Stimulated activated naive CD8-positive, alpha-beta T cell treated with anti-CD3 and anti-CD28 coated beads, Interleukin-15, Interleukin-2, amounts not matched to agents 100 ng/mL and 50 ng/mL, for 24 hours (primary cell): ENCODE measurements around the gene ROPN1.

Experiments
- H3K27ac Mint-ChIP-seq: one replicate; pipeline ENCODE4 v1.8.0; 2021; ENCODE audit warnings: mild to moderate bottlenecking, mixed read lengths
- H3K27me3 Mint-ChIP-seq: one replicate; pipeline ENCODE4 v1.8.0; 2021; ENCODE audit warnings: mixed read lengths
- H3K36me3 Mint-ChIP-seq: one replicate; pipeline ENCODE4 v1.8.0; 2021; ENCODE audit warnings: low read depth, mixed read lengths
- H3K4me1 Mint-ChIP-seq: one replicate; pipeline ENCODE4 v1.8.0; 2021; ENCODE audit warnings: low read depth, mixed read lengths
- H3K4me3 Mint-ChIP-seq: one replicate; pipeline ENCODE4 v1.8.0; 2021; ENCODE audit warnings: mild to moderate bottlenecking, mixed read lengths
- H3K9me3 Mint-ChIP-seq: one replicate; pipeline ENCODE4 v1.8.0; 2021; ENCODE audit warnings: mixed read lengths

ROPN1 gene

GRCh38 chr3:123941542-123941941 lies 50.4 kb downstream of the ROPN1 start:
- Mint-ChIP-seq H3K9me3 (no peaks in the 10 kb centered on the region), H3K27ac (no peak overlapping the region), H3K36me3 (peaks cover 71% of the 10 kb centered on the region), H3K4me3 (no peak overlapping the region), H3K27me3 (no peaks in the 10 kb centered on the region), H3K4me1 (no peaks in the 10 kb centered on the region)

DNA sequence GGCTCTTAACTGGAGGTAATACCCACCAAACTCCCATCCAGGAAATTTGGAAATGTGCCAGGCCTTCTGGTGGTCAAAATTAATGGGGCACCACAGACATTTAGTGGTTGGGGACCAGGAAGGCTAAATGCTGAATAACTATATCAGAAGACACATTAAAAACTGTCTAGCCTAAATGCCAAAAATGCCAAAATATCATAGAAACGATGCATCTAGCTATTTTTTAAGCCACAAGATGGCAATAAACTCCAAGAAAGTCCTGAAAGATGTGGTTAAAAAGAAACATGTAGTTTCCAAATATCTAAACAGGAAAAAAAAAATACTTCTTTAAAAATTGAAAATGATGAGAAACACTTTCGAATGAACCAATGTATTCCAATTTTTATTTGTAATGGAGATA lies 50.8 kb downstream of the ROPN1 start:
- no peaks in the 10 kb centered on the region for H3K9me3 Mint-ChIP-seq
- no peak overlapping the region for H3K4me3 Mint-ChIP-seq
- no peaks in the 10 kb centered on the region for H3K4me1 Mint-ChIP-seq
- H3K27me3 Mint-ChIP-seq, result no peaks in the 10 kb centered on the region
- peaks cover 71% of the 10 kb centered on the region for H3K36me3 Mint-ChIP-seq
- H3K27ac Mint-ChIP-seq, result no peak overlapping the region

DNA sequence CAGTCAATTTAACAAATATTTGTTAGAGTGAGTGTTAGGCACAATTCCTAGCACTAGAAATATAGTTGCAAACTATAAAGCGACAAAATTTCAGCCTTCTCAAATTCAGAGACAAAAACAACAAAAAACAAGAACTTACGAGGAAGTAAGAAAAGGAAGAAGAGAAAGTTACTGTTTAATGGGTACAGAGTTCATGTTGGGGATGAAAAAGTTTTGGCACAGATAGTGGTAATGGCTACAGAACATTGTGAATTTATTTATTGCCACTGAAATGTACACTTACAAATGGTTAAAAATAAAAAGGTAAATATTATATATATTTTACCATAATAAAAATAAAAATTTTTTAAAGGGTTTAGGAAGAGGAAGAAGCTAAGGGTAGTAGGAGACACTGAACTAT lies 52.2 kb downstream of the ROPN1 start:
- no peaks in the 10 kb centered on the region for H3K27me3 Mint-ChIP-seq
- peaks cover 66% of the 10 kb centered on the region for H3K36me3 Mint-ChIP-seq
- H3K9me3 Mint-ChIP-seq, result no peaks in the 10 kb centered on the region
- H3K4me3 Mint-ChIP-seq, result no peak overlapping the region
- H3K4me1 Mint-ChIP-seq, result no peaks in the 10 kb centered on the region
- H3K27ac Mint-ChIP-seq, result no peak overlapping the region

DNA sequence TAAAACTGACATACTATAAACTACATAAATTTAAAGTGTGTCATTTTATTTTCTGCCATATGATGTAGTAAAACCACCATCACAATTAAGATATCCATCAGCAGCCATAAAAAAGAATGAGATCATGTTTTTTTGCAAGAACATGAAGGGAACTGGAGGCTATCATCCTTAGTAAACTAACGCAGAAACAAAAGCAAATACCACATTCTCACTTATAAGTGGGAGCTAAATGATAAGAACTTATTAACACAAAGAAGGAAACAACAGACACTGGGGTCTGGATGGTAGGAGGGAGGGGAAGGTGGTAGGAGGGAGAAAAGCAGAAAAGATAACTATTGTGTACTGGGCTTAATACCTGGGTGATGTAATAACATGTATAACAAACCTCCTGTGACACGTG lies 55.5 kb downstream of the ROPN1 start:
- no peak overlapping the region for H3K4me3 Mint-ChIP-seq
- no peaks in the 10 kb centered on the region for H3K27me3 Mint-ChIP-seq
- H3K9me3 Mint-ChIP-seq, result no peaks in the 10 kb centered on the region
- no peak overlapping the region for H3K27ac Mint-ChIP-seq
- H3K4me1 Mint-ChIP-seq, result no peaks in the 10 kb centered on the region
- peaks cover 72% of the 10 kb centered on the region for H3K36me3 Mint-ChIP-seq

GRCh38 chr3:123935830-123936229 lies 56.1 kb downstream of the ROPN1 start:
- no peaks in the 10 kb centered on the region for H3K27me3 Mint-ChIP-seq
- H3K4me3 Mint-ChIP-seq, result no peak overlapping the region
- H3K36me3 Mint-ChIP-seq, result peaks cover 75% of the 10 kb centered on the region
- no peaks in the 10 kb centered on the region for H3K4me1 Mint-ChIP-seq
- no peak overlapping the region for H3K27ac Mint-ChIP-seq
- no peaks in the 10 kb centered on the region for H3K9me3 Mint-ChIP-seq

- Mint-ChIP-seq H3K36me3 (peaks cover 72% of the 10 kb centered on the region), H3K27ac (no peak overlapping the region), H3K4me1 (no peaks in the 10 kb centered on the region), H3K9me3 (no peaks in the 10 kb centered on the region), H3K4me3 (no peak overlapping the region), H3K27me3 (no peaks in the 10 kb centered on the region)
These were observed 57.7 kb downstream of the ROPN1 start for GRCh38 chr3:123934250-123934649.

DNA sequence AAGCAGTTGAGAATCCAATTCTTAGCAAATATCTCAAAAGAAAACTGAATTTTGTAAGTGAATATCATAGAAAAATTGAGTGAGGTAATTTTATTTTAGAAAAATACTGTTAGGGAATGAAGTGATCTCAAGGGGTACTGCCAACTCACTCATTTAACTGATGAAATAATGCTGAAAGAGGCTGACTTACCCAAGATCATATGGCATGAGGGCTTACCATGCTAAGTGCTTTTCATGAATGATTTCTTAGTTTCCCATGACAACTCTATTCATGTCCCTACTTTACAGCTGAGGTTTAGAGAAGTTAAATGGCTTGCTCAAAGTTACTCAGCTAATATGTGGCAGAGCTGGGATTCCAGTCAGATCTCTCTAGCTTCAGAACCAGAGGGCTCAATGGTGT lies 61.5 kb downstream of the ROPN1 start:
- no peaks in the 10 kb centered on the region for H3K9me3 Mint-ChIP-seq
- H3K4me3 Mint-ChIP-seq, result no peak overlapping the region
- no peaks in the 10 kb centered on the region for H3K27me3 Mint-ChIP-seq
- no peak overlapping the region for H3K27ac Mint-ChIP-seq
- peaks cover 61% of the 10 kb centered on the region for H3K36me3 Mint-ChIP-seq
- H3K4me1 Mint-ChIP-seq, result no peaks in the 10 kb centered on the region

DNA sequence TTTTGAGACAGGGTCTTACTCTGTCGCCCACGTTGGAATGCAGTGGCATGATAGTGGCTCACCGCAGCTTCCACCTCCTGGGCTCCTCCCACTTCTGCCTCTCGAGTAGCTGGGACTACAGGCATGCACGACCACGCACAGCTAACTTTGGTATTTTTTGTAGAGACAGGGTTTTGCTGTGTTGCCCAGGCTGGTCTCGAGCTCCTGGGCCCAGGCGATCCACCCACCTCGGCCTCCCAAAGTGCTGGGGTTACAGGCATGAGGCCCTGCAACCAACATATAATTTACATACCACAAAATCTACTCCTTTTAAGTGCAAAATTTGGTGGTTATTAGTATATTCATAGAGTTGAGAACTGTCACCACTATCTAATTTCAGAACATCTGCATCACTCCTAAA lies 62.6 kb downstream of the ROPN1 start:
- Mint-ChIP-seq H3K4me3 (no peak overlapping the region), H3K27me3 (no peaks in the 10 kb centered on the region), H3K9me3 (no peaks in the 10 kb centered on the region), H3K4me1 (no peaks in the 10 kb centered on the region), H3K36me3 (peaks cover 70% of the 10 kb centered on the region), H3K27ac (no peak overlapping the region)

- Mint-ChIP-seq H3K36me3 (peaks cover 75% of the 10 kb centered on the region), H3K27me3 (no peaks in the 10 kb centered on the region), H3K4me3 (no peak overlapping the region), H3K4me1 (no peaks in the 10 kb centered on the region), H3K9me3 (peaks cover 19% of the 10 kb centered on the region), H3K27ac (no peak overlapping the region)
These were observed 65.5 kb downstream of the ROPN1 start for GRCh38 chr3:123926396-123926795.

DNA sequence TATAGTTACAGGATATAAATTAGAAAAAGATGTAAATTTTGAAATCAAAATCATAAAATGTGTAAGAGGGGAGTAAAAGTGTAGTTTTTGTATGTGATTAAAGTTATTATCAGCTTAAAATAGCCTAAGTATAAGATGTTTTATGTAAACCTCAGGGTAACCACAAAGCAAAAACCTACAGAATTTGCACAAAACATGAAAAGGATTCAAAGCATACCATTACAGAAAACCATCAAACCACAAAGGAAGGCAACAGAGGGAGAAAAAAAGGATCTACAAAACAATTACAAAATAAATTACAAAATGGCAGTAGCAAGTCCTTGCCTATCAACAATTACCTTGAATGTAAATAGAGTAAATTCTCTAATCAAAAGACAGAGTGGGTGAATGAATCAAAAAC lies 71.1 kb downstream of the ROPN1 start:
- Mint-ChIP-seq H3K27me3 (no peaks in the 10 kb centered on the region), H3K27ac (no peak overlapping the region), H3K4me3 (no peak overlapping the region), H3K4me1 (no peaks in the 10 kb centered on the region), H3K9me3 (peaks cover 37% of the 10 kb centered on the region), H3K36me3 (peaks cover 59% of the 10 kb centered on the region)

DNA sequence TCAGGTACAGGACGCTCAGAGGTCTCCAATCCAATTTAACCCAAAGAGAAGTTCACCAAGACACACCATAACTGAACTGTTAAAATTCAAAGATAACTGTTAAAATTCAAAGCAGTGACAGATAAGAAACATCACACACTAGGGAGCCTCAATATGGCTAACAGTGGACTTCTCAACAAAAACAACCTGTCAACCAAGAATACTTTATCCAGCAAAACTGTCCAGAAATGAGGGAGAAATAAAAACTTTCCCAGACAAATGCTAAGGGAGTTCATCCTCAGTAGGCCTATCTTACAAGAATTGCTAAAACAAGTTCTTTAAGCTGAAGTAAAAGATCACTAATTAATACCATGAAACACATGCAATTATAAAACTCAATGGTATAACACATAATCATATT lies 71.5 kb downstream of the ROPN1 start:
- Mint-ChIP-seq H3K27me3 (no peaks in the 10 kb centered on the region), H3K36me3 (peaks cover 61% of the 10 kb centered on the region), H3K4me1 (no peaks in the 10 kb centered on the region), H3K4me3 (no peak overlapping the region), H3K9me3 (peaks cover 37% of the 10 kb centered on the region), H3K27ac (no peak overlapping the region)

DNA sequence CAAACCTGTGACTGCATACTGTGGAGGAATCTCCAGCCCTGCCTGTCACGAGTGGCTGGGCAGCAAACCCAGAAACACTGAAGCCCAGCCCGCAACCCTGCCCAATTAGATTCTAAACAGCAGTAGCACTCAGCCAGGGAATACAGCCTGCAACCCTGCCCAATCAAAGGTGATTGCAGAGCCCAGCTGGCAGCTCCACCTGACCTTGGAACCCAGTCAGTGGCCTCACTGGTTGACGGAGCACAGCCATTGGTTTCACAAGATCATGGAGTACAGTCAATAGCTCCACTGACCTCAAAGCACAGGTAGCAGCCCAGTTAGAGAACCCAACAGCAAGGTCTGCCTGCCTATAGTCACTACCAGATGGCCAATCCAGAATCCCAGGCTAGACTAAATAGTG lies 72.6 kb downstream of the ROPN1 start:
- Mint-ChIP-seq H3K4me3 (no peak overlapping the region), H3K9me3 (peaks cover 37% of the 10 kb centered on the region), H3K36me3 (peaks cover 62% of the 10 kb centered on the region), H3K4me1 (no peaks in the 10 kb centered on the region), H3K27me3 (no peaks in the 10 kb centered on the region), H3K27ac (no peak overlapping the region)
